Esophagus squamous epithelium (tissue), 5 donors: ENCODE measurements around the gene SYTL2. TPM values are rescaled to one million over a fixed set of nuclear protein-coding genes. Genes with fewer than 3 reads are reported as not detected.
A peak's percentile ranks its signal among the peaks of the same experiment; 100 is the strongest.
"Not testable (repeated sequence)": the region's sequence is repeated elsewhere in the genome, so short reads cannot be mapped to it uniquely, and the experiment has no call there.

ENCODE experiments used
- DNase-seq: peaks from one replicate; lab custom pipeline; 2025; lab: John Stamatoyannopoulos, UW
- H3K27ac ChIP-seq, 4 donors: fragments of 200-600 bp; sonication (generic); one replicate each; pipeline ENCODE4 v1.5.1; 2016 to 2019; ENCODE audit warnings: mild to moderate bottlenecking in 1 of 4
- H3K27me3 ChIP-seq, 4 donors: fragments of 200-600 bp; sonication (generic); 1 replicate in 3 of 4; 2 replicates in 1 of 4; pipeline versions ENCODE4 v1.5.1 to v1.6.0; 2017 to 2021; ENCODE audit warnings: antibody characterized with exemption in 1 of 4
- H3K36me3 ChIP-seq, 3 donors: fragments of 200-600 bp; sonication (generic); one replicate each; pipeline ENCODE4 v1.5.1; 2016 to 2019
- H3K4me1 ChIP-seq, 3 donors: fragments of 200-600 bp; sonication (generic); one replicate each; pipeline ENCODE4 v1.5.1; 2017 to 2019
- H3K4me3 ChIP-seq, 4 donors: fragments of 200-600 bp; sonication (generic); 1 replicate in 3 of 4; 2 replicates in 1 of 4; pipeline ENCODE4 v1.5.1; 2016 to 2019; ENCODE audit warnings: mild to moderate bottlenecking in 2 of 4, moderate library complexity in 1 of 4
- H3K9me3 ChIP-seq, 3 donors: fragments of 200-600 bp; sonication (generic); one replicate each; pipeline ENCODE4 v1.5.1; 2016 to 2019
- CTCF ChIP-seq, 6 experiments: fragments of 450-650 bp in 4 of 6; fragments of 200-600 bp in 2 of 6; sonication (generic) in 2 of 6; IDR thresholded peaks; one replicate each; pipeline ENCODE4 v1.5.1; 2016 to 2019; ENCODE audit warnings: antibody characterized with exemption in 6 of 6, mild to moderate bottlenecking in 4 of 6, moderate library complexity in 4 of 6
- POLR2A ChIP-seq, 4 donors: fragments of 450-650 bp; IDR thresholded peaks; one replicate each; pipeline ENCODE4 v1.6.1; 2017; ENCODE audit warnings: antibody characterized with exemption in 4 of 4, mild to moderate bottlenecking in 4 of 4, moderate library complexity in 3 of 4
- WGBS, 2 donors: methylation state at CpG; one replicate each; pipeline ENCODE4 v1.1.5; 2018; 5-methylcytosine and 5-hydroxymethylcytosine counted together
- intact Hi-C: fragments of 100-400 bp; cut with DNase I; formaldehyde crosslinking; loops from one replicate; pipeline ENCODE4 v1.15.0; 2022
- total RNA-seq, 4 donors: library from RNA; depleted of rRNA; stranded (reverse); fragments of >200 nt; gene quantifications; one replicate each; pipeline ENCODE4 v1.1.0, GENCODE V29; 2016
- donor health status: DM: yes; HTN: yes; CAD: no.

SYTL2 gene
- total RNA-seq, 4 donors from 2014 or later = 8.8 to 16.0 (median 9.2) TPM

- WGBS, 2 donors = 60 to 81% methylated on average over 5 to 6 of the region's 8 CpGs
- no peaks in the 10 kb centered on the region for H3K27me3 ChIP-seq
- H3K36me3 ChIP-seq = no peaks in the 10 kb centered on the region
- no peak overlapping the region for H3K4me3 ChIP-seq
- intact Hi-C loops = no loop called here
- no peaks in the 10 kb centered on the region for H3K4me1 ChIP-seq
- H3K9me3 ChIP-seq = peaks cover 0 to 5% (median 0%) of the 10 kb centered on the region in 3 donors
- no peak overlapping the region for H3K27ac ChIP-seq
- no peak for DNase-seq
- TF ChIP-seq POLR2A (IDR thresholded peaks at IDR 0.05) (no peak), CTCF (IDR thresholded peaks at IDR 0.05) (no peak)
Observed at GRCh38 chr11:85672105-85672902, 138.6 kb downstream of the SYTL2 start.

- H3K9me3 ChIP-seq, intact Hi-C loops, DNase-seq, H3K27me3 ChIP-seq, H3K4me1 ChIP-seq, H3K36me3 ChIP-seq, H3K27ac ChIP-seq, H3K4me3 ChIP-seq: not testable (repeated sequence)
Observed at GRCh38 chr11:85670949-85671663, 139.8 kb downstream of the SYTL2 start.

- Histone ChIP-seq H3K4me3 (no peak overlapping the region), H3K36me3 (no peaks in the 10 kb centered on the region), H3K27ac (no peak overlapping the region), H3K4me1 (peaks cover 0 to 12% (median 0%) of the 10 kb centered on the region in 3 donors), H3K27me3 (no peaks in the 10 kb centered on the region), H3K9me3 (no peaks in the 10 kb centered on the region)
- intact Hi-C loops = no loop called here
- 90 to 95% methylated on average over 1 of the region's 1 CpG for WGBS, 2 donors
- no peak for DNase-seq
- TF ChIP-seq CTCF (IDR thresholded peaks at IDR 0.05) (no peak), POLR2A (IDR thresholded peaks at IDR 0.05) (no peak)
Observed at GRCh38 chr11:85668157-85668556, 142.8 kb downstream of the SYTL2 start.

- intact Hi-C loops = no loop called here
- Histone ChIP-seq H3K27me3 (no peaks in the 10 kb centered on the region), H3K9me3 (no peaks in the 10 kb centered on the region), H3K36me3 (peaks cover 0 to 5% (median 0%) of the 10 kb centered on the region in 3 donors), H3K4me1 (peaks cover 0 to 27% (median 6%) of the 10 kb centered on the region in 3 donors), H3K27ac (no peak overlapping the region), H3K4me3 (no peak overlapping the region)
- no peak for DNase-seq
- no peak for TF ChIP-seq CTCF (IDR thresholded peaks at IDR 0.05)
- TF ChIP-seq POLR2A (IDR thresholded peaks at IDR 0.05) = no peak
- WGBS, 2 donors = 75 to 82% methylated on average over 3 of the region's 3 CpGs
Observed at GRCh38 chr11:85666687-85667086, 144.3 kb downstream of the SYTL2 start.

GRCh38 chr11:85665733-85666132 is 145.2 kb downstream of the SYTL2 start:
- H3K4me3 ChIP-seq = peak overlapping the region in 1 of 4 donors; percentile 85
- intact Hi-C loops = no loop called here
- TF ChIP-seq POLR2A (IDR thresholded peaks at IDR 0.05) (no peak), CTCF (IDR thresholded peaks at IDR 0.05) (no peak)
- H3K9me3 ChIP-seq = no peaks in the 10 kb centered on the region
- H3K36me3 ChIP-seq = peaks cover 0 to 12% (median 0%) of the 10 kb centered on the region in 3 donors
- H3K27me3 ChIP-seq = no peaks in the 10 kb centered on the region
- peak overlapping the region in 3 of 4 donors; percentile 95 to 99 (median 98) for H3K27ac ChIP-seq
- no peak for DNase-seq
- WGBS, 2 donors = 59 to 67% methylated on average over 5 of the region's 5 CpGs
- peaks cover 0 to 36% (median 15%) of the 10 kb centered on the region in 3 donors for H3K4me1 ChIP-seq
